ENCODE measurements around the gene RAB11B. TPM values are rescaled to one million over a fixed set of nuclear protein-coding genes. Genes with fewer than 3 reads are reported as not detected.

Gene RAB11B
- total and polyA plus RNA-seq, 2 of the 13 experiments (the other 11 are each of a cell fraction or from before 2014, with no cell fraction given) = 6.0 to 28.4 TPM

DNA sequence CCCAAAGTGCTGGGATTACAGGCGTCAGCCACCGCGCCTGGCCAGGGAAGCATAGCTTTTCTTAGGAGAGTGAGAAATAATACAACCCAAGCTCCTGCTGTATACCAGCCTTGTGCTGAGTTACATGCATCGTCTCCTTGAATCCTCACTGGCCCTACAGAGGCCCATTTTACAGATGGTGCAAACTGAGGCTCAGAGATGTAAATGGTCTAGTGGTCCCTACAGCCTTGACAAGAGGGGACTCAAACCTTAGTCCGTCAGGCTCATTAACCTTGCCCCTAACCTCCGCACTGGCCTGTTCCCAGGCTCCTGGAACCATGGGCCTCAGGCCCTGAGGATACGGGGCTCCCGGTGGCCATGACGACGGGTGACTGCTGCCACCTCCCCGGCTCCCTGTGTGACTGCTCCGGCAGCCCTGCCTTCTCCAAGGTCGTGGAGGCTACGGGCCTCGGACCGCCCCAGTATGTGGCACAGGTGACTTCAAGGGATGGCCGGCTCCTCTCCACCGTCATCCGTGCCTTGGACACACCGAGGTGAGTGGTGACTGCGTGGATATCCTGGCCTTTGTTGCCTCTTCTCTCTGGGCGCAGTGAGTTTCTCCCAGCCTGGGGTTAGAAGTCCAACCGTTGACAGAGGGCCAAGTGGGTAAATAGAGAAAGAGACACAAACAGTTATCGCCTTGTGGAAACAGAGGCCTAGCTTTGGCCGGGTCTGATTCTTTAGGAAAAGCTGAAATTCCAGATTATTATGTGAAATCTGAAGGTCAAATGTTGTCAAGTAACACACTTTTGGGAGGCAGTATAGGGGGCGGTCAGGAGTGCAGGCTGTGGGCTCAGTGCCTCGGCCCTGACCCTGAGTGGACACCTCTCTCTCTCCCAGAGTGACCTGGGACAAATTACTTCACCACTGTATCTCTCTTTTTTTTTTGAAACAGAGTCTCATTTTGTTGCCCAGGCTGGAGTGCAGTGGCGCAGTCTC, 31.6 kb downstream of the RAB11B start (continued):
- TF ChIP-seq, protein P1, sequence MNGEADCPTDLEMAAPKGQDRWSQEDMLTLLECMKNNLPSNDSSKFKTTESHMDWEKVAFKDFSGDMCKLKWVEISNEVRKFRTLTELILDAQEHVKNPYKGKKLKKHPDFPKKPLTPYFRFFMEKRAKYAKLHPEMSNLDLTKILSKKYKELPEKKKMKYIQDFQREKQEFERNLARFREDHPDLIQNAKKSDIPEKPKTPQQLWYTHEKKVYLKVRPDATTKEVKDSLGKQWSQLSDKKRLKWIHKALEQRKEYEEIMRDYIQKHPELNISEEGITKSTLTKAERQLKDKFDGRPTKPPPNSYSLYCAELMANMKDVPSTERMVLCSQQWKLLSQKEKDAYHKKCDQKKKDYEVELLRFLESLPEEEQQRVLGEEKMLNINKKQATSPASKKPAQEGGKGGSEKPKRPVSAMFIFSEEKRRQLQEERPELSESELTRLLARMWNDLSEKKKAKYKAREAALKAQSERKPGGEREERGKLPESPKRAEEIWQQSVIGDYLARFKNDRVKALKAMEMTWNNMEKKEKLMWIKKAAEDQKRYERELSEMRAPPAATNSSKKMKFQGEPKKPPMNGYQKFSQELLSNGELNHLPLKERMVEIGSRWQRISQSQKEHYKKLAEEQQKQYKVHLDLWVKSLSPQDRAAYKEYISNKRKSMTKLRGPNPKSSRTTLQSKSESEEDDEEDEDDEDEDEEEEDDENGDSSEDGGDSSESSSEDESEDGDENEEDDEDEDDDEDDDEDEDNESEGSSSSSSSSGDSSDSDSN (CRISPR knock-in tag; IDR thresholded peaks at IDR 0.05) = peak; percentile 63
- TF ChIP-seq ZNF501 (CRISPR knock-in tag; IDR thresholded peaks at IDR 0.05) (peak; percentile 55; the same call in 1 of the 2 replicates), GTF3A (CRISPR knock-in tag; conservative IDR thresholded peaks at IDR 0.05) (peak; percentile 78; the same call in 1 of the 2 replicates), ZSCAN29 (CRISPR knock-in tag; conservative IDR thresholded peaks at IDR 0.05) (peak; percentile 70; the same call in 1 of the 2 replicates), HNF4G (IDR thresholded peaks at IDR 0.05; ENCODE audit: borderline replicate concordance, low read depth, low read length) (peak; percentile 9; the same call in 1 of the 2 replicates), HNF4G (CRISPR knock-in tag; IDR thresholded peaks at IDR 0.05; ENCODE audit: borderline replicate concordance, low read depth) (peak; percentile 63; the same call in 1 of the 2 replicates), KMT2B (CRISPR knock-in tag; IDR thresholded peaks at IDR 0.05) (no peak), ZNF20 (CRISPR knock-in tag; IDR thresholded peaks at IDR 0.05) (no peak), ZNF431 (CRISPR knock-in tag; IDR thresholded peaks at IDR 0.05; ENCODE audit: borderline replicate concordance, low read depth) (peak; percentile 81; the same call in 1 of the 2 replicates), IKZF5 (CRISPR knock-in tag; IDR thresholded peaks at IDR 0.05) (peak; percentile 11; the same call in 1 of the 2 replicates), BRF2 (CRISPR knock-in tag; IDR thresholded peaks at IDR 0.05) (peak; percentile 68; the same call in 1 of the 2 replicates), ZNF740 (CRISPR knock-in tag; IDR thresholded peaks at IDR 0.05) (0 out of 2 replicates have a peak, but pooled peaks have one; percentile 28), ASH2L (IDR thresholded peaks at IDR 0.05; ENCODE audit: insufficient read length, low read depth, low read length) (peak; percentile 56)
- TF ChIP-seq, protein P2, sequence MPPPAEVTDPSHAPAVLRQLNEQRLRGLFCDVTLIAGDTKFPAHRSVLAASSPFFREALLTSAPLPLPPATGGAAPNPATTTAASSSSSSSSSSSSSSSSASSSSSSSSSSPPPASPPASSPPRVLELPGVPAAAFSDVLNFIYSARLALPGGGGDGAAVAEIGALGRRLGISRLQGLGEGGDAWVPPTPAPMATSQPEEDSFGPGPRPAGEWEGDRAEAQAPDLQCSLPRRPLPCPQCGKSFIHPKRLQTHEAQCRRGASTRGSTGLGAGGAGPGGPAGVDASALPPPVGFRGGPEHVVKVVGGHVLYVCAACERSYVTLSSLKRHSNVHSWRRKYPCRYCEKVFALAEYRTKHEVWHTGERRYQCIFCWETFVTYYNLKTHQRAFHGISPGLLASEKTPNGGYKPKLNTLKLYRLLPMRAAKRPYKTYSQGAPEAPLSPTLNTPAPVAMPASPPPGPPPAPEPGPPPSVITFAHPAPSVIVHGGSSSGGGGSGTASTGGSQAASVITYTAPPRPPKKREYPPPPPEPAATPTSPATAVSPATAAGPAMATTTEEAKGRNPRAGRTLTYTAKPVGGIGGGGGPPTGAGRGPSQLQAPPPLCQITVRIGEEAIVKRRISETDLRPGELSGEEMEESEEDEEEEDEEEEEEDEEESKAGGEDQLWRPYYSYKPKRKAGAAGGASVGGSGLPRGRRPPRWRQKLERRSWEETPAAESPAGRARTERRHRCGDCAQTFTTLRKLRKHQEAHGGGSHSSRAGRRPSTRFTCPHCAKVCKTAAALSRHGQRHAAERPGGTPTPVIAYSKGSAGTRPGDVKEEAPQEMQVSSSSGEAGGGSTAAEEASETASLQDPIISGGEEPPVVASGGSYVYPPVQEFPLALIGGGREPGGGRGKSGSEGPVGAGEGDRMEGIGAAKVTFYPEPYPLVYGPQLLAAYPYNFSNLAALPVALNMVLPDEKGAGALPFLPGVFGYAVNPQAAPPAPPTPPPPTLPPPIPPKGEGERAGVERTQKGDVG (CRISPR knock-in tag; IDR thresholded peaks at IDR 0.05; ENCODE audit: borderline replicate concordance) = 0 out of 2 replicates have a peak, but pooled peaks have one; percentile 48
- TF ChIP-seq, protein P3, sequence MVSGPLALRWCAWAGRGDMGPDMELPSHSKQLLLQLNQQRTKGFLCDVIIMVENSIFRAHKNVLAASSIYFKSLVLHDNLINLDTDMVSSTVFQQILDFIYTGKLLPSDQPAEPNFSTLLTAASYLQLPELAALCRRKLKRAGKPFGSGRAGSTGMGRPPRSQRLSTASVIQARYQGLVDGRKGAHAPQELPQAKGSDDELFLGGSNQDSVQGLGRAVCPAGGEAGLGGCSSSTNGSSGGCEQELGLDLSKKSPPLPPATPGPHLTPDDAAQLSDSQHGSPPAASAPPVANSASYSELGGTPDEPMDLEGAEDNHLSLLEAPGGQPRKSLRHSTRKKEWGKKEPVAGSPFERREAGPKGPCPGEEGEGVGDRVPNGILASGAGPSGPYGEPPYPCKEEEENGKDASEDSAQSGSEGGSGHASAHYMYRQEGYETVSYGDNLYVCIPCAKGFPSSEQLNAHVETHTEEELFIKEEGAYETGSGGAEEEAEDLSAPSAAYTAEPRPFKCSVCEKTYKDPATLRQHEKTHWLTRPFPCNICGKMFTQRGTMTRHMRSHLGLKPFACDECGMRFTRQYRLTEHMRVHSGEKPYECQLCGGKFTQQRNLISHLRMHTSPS (CRISPR knock-in tag; IDR thresholded peaks at IDR 0.05; ENCODE audit: low read depth) = 0 out of 2 replicates have a peak, but pooled peaks have one; percentile 4
